ENCODE results near the gene MOV10.
A peak's percentile ranks its signal among the peaks of the same experiment; 100 is the strongest.

The MOV10 gene

GRCh38 chr1:112665857-112666256 is 8.6 kb upstream of the MOV10 start:
- H3K27ac ChIP-seq: no peak overlapping the region
- intact Hi-C loops (cut with DNase I; ENCODE audit: low total_unique reads): no loop called here
- no peaks in the 10 kb centered on the region for H3K27me3 ChIP-seq
- DNase-seq: no peak
- H3K9me3 ChIP-seq: no peaks in the 10 kb centered on the region
- peaks cover 47 to 95% (median 74%) of the 10 kb centered on the region in 3 donors for H3K36me3 ChIP-seq
- no peak for TF ChIP-seq CTCF (IDR thresholded peaks at IDR 0.05)
- no peaks in the 10 kb centered on the region for H3K4me1 ChIP-seq
- H3K4me3 ChIP-seq: no peak overlapping the region

- Histone ChIP-seq H3K9me3 (no peaks in the 10 kb centered on the region), H3K27ac (no peak overlapping the region), H3K4me1 (no peaks in the 10 kb centered on the region), H3K4me3 (no peak overlapping the region), H3K27me3 (no peaks in the 10 kb centered on the region), H3K36me3 (peaks cover 36 to 95% (median 72%) of the 10 kb centered on the region in 3 donors)
- DNase-seq: no peak
- intact Hi-C loops (cut with DNase I; ENCODE audit: low total_unique reads): no loop called here
- no peak for TF ChIP-seq CTCF (IDR thresholded peaks at IDR 0.05)
Measured at GRCh38 chr1:112666946-112667345, 7.5 kb upstream of the MOV10 start.

GRCh38 chr1:112672009-112672408 is 2.5 kb upstream of the MOV10 start:
- TF ChIP-seq CTCF (IDR thresholded peaks at IDR 0.05): no peak
- intact Hi-C loops (cut with DNase I; ENCODE audit: low total_unique reads): loop anchor here (5.0 kb wide), 1 partner anchor 55 kb away; the partner anchor contains the start of genes CAPZA1 and ST7L
- H3K9me3 ChIP-seq: no peaks in the 10 kb centered on the region
- peaks cover 0 to 28% (median 15%) of the 10 kb centered on the region in 4 donors for H3K4me1 ChIP-seq
- no peak overlapping the region for H3K4me3 ChIP-seq
- H3K36me3 ChIP-seq: peaks cover 19 to 52% (median 37%) of the 10 kb centered on the region in 3 donors
- no peak overlapping the region for H3K27ac ChIP-seq
- H3K27me3 ChIP-seq: no peaks in the 10 kb centered on the region
- DNase-seq: no peak

- intact Hi-C loops (cut with DNase I; ENCODE audit: low total_unique reads): loop anchor here (5.0 kb wide), 1 partner anchor 56 kb away; the partner anchor contains the start of genes CAPZA1 and ST7L
- Histone ChIP-seq H3K4me3 (no peak overlapping the region), H3K27ac (peak overlapping the region in 1 of 2 donors; percentile 94), H3K9me3 (no peaks in the 10 kb centered on the region), H3K4me1 (peaks cover 0 to 28% (median 15%) of the 10 kb centered on the region in 4 donors), H3K27me3 (no peaks in the 10 kb centered on the region), H3K36me3 (peaks cover 13 to 44% (median 29%) of the 10 kb centered on the region in 3 donors)
- no peak for TF ChIP-seq CTCF (IDR thresholded peaks at IDR 0.05)
- DNase-seq: no peak
Measured at GRCh38 chr1:112672842-112673241, 1.6 kb upstream of the MOV10 start.

DNA sequence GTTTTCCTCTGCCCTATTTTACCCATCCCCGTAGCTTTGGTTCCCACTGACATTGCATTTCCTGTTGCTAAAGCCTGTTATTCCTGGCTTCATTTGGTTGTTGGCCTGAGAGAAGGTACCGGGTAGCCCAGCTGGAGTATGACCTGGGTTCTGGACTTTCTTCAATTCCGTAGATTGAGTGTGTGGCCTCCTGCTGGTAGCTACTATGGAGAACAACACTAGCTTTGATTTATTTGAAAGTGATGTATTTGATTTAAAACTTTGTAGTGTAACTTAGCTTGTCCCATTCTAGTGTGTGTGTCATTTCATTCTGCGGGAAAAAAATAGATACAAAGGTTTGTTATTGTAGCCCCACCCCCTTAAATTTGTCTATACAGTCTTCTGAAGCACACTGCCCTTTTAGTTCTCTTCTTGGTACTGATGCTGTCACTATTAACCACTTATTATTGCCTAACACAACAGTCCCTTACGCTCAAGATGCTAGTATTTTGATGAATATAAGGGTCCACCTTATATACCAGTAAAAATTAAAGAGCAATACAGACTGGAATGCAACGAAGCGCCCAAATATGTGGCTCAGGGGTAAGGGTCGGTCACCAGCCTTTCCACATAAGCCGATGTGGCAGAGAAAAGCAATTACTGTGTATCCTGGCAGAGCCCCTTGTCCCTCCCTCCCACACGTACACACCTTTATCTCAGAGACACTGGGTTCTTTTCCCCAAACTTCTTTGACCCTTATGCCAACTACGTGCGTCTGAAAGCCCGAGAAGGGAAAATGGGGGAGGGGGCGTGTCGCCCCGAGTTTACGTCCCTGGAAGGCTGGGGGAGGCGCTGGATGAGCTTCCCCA is 643 bp upstream of the MOV10 start:
- intact Hi-C loops (cut with DNase I; ENCODE audit: low total_unique reads): loop anchor here (2.0 to 5.0 kb wide), 2 partner anchors 27 to 57 kb away; partner anchors contain the start of genes CAPZA1 and ST7L
- H3K9me3 ChIP-seq: no peaks in the 10 kb centered on the region
- DNase-seq: peak; percentile 47 to 78
- no peaks in the 10 kb centered on the region for H3K27me3 ChIP-seq
- peak overlapping the region; percentile 65 to 78 for H3K4me3 ChIP-seq
- peaks cover 4 to 34% (median 20%) of the 10 kb centered on the region in 3 donors for H3K36me3 ChIP-seq
- peak; percentile 59 to 60 for TF ChIP-seq CTCF (IDR thresholded peaks at IDR 0.05)
- peak overlapping the region; percentile 85 to 94 for H3K27ac ChIP-seq
- H3K4me1 ChIP-seq: peaks cover 0 to 28% (median 15%) of the 10 kb centered on the region in 4 donors
